BLaER1 (cell line): Measurements from ENCODE around the gene PIK3R2.

ENCODE experiments used
- H3K27ac ChIP-seq: shearing (Covaris generic); formaldehyde crosslinking; 2 replicates; pipeline ENCODE4 v1.8.1; 2022
- H3K27me3 ChIP-seq: shearing (Covaris generic); formaldehyde crosslinking; 2 replicates; pipeline ENCODE4 v1.8.1; 2022
- H3K36me3 ChIP-seq: shearing (Covaris generic); formaldehyde crosslinking; 2 replicates; pipeline ENCODE4 v1.8.1; 2022
- H3K4me1 ChIP-seq: shearing (Covaris generic); formaldehyde crosslinking; 2 replicates; pipeline ENCODE4 v1.8.1; 2022
- H3K4me2 ChIP-seq: shearing (Covaris generic); formaldehyde crosslinking; 2 replicates; pipeline ENCODE4 v1.8.1; 2022
- H3K4me3 ChIP-seq: shearing (Covaris generic); formaldehyde crosslinking; 2 replicates; pipeline ENCODE4 v1.8.1; 2022
- H3K9ac ChIP-seq: shearing (Covaris generic); formaldehyde crosslinking; 2 replicates; pipeline ENCODE4 v1.8.1; 2022
- H3K9me3 ChIP-seq: shearing (Covaris generic); formaldehyde crosslinking; 2 replicates; pipeline ENCODE4 v1.8.1; 2022
- H4K20me1 ChIP-seq: shearing (Covaris generic); formaldehyde crosslinking; 2 replicates; pipeline ENCODE4 v1.8.1; 2022
- Cebpa-rat ChIP-seq: shearing (Covaris generic); IDR thresholded peaks from 2 replicates; pipeline ENCODE4 v1.8.1; 2022

PIK3R2 gene

GRCh38 chr19:18185538-18185937 is 32.6 kb downstream of the PIK3R2 start:
- Histone ChIP-seq H3K4me2 (no peak overlapping the region), H3K27ac (no peak overlapping the region)

GRCh38 chr19:18190278-18190677 is 37.3 kb downstream of the PIK3R2 start:
- Histone ChIP-seq H3K4me2 (no peak overlapping the region), H3K9me3 (no peaks in the 10 kb centered on the region), H3K27ac (no peak overlapping the region), H3K4me1 (peaks cover 34% of the 10 kb centered on the region), H3K9ac (no peak overlapping the region), H3K4me3 (no peak overlapping the region), H3K27me3 (no peaks in the 10 kb centered on the region), H3K36me3 (no peaks in the 10 kb centered on the region), H4K20me1 (0 out of 2 replicates have a peak, but pooled peaks cover 11% of the 10 kb centered on the region)
- TF ChIP-seq Cebpa-rat: no peak

More at GRCh38 chr19:18185538-18185937, 32.6 kb downstream of the PIK3R2 start:
- no peak overlapping the region for H3K9ac ChIP-seq
- H3K27me3 ChIP-seq: no peaks in the 10 kb centered on the region
- H3K4me3 ChIP-seq: no peak overlapping the region
- TF ChIP-seq Cebpa-rat: no peak
- peaks cover 15% of the 10 kb centered on the region for H3K4me1 ChIP-seq
- H3K9me3 ChIP-seq: no peaks in the 10 kb centered on the region
- no peaks in the 10 kb centered on the region for H3K36me3 ChIP-seq
- no peaks in the 10 kb centered on the region for H4K20me1 ChIP-seq

- H3K27ac ChIP-seq: 0 out of 2 replicates have a peak overlapping the region, but pooled peaks have one; percentile 80
- H3K4me3 ChIP-seq: peak overlapping the region; percentile 85
- 0 out of 2 replicates have a peak, but pooled peaks cover 18% of the 10 kb centered on the region for H4K20me1 ChIP-seq
- peaks cover 10% of the 10 kb centered on the region for H3K36me3 ChIP-seq
- H3K4me2 ChIP-seq: peak overlapping the region; percentile 90
- peaks cover 47% of the 10 kb centered on the region for H3K4me1 ChIP-seq
- peak overlapping the region; percentile 77; the same call in 1 of the 2 replicates for H3K9ac ChIP-seq
- no peaks in the 10 kb centered on the region for H3K9me3 ChIP-seq
- no peak for TF ChIP-seq Cebpa-rat
- no peaks in the 10 kb centered on the region for H3K27me3 ChIP-seq
Observed at GRCh38 chr19:18191640-18192062, 38.7 kb downstream of the PIK3R2 start.

GRCh38 chr19:18192673-18193387 is 39.9 kb downstream of the PIK3R2 start, which contains the start of gene MPV17L2:
Gene MPV17L2 (plus strand): TSS chr19:18193218. CDS start chr19:18193282, 64 bp downstream.
- peak within 1 kb of the TSS; percentile 99 for H3K4me2 ChIP-seq
- peak within 1 kb of the TSS; percentile 83 for H3K9ac ChIP-seq
- no peaks in the 10 kb centered on the region for H3K9me3 ChIP-seq
- H3K4me3 ChIP-seq: peak within 1 kb of the TSS; percentile 85
- peaks cover 47% of the 10 kb centered on the region for H3K4me1 ChIP-seq
- no peaks in the 10 kb centered on the region for H3K27me3 ChIP-seq
- TF ChIP-seq Cebpa-rat: no peak
- 0 out of 2 replicates have a peak, but pooled peaks cover 18% of the 10 kb centered on the region for H4K20me1 ChIP-seq
- peaks cover 20% of the 10 kb centered on the region for H3K36me3 ChIP-seq
- H3K27ac ChIP-seq: peak within 1 kb of the TSS; percentile 80

GRCh38 chr19:18193388-18194180 is 40.6 kb downstream of the PIK3R2 start:
- H3K9me3 ChIP-seq: no peaks in the 10 kb centered on the region
- H3K27ac ChIP-seq: peak overlapping the region; percentile 76

GRCh38 chr19:18194181-18194530 is 41.2 kb downstream of the PIK3R2 start:
- H3K9ac ChIP-seq: peak overlapping the region; percentile 83; the same call in 1 of the 2 replicates
- H3K4me3 ChIP-seq: peak overlapping the region; percentile 85
- no peaks in the 10 kb centered on the region for H3K9me3 ChIP-seq
- no peaks in the 10 kb centered on the region for H3K27me3 ChIP-seq
- no peak overlapping the region for H3K27ac ChIP-seq
- peaks cover 33% of the 10 kb centered on the region for H3K36me3 ChIP-seq
- 0 out of 2 replicates have a peak, but pooled peaks cover 18% of the 10 kb centered on the region for H4K20me1 ChIP-seq
- peaks cover 47% of the 10 kb centered on the region for H3K4me1 ChIP-seq
- TF ChIP-seq Cebpa-rat: no peak
- H3K4me2 ChIP-seq: peak overlapping the region; percentile 99

More at GRCh38 chr19:18193388-18194180, 40.6 kb downstream of the PIK3R2 start:
- Histone ChIP-seq H3K4me1 (peaks cover 47% of the 10 kb centered on the region), H3K27me3 (no peaks in the 10 kb centered on the region), H3K4me3 (peak overlapping the region; percentile 85), H3K36me3 (peaks cover 28% of the 10 kb centered on the region), H3K9ac (peak overlapping the region; percentile 83), H3K4me2 (peak overlapping the region; percentile 99), H4K20me1 (0 out of 2 replicates have a peak, but pooled peaks cover 18% of the 10 kb centered on the region)
- TF ChIP-seq Cebpa-rat: no peak

- 0 out of 2 replicates have a peak, but pooled peaks cover 18% of the 10 kb centered on the region for H4K20me1 ChIP-seq
- no peaks in the 10 kb centered on the region for H3K9me3 ChIP-seq
- peak overlapping the region; percentile 99 for H3K4me2 ChIP-seq
- no peak overlapping the region; the same call in 1 of the 2 replicates for H3K9ac ChIP-seq
- H3K27ac ChIP-seq: no peak overlapping the region
- H3K27me3 ChIP-seq: no peaks in the 10 kb centered on the region
- peaks cover 47% of the 10 kb centered on the region for H3K4me1 ChIP-seq
- TF ChIP-seq Cebpa-rat: no peak
- peaks cover 39% of the 10 kb centered on the region for H3K36me3 ChIP-seq
- peak overlapping the region; percentile 85; the same call in 1 of the 2 replicates for H3K4me3 ChIP-seq
Observed at GRCh38 chr19:18194554-18195238, 41.7 kb downstream of the PIK3R2 start.

- no peak for TF ChIP-seq Cebpa-rat
- Histone ChIP-seq H3K9ac (peak overlapping the region; percentile 55; the same call in 1 of the 2 replicates), H3K9me3 (no peaks in the 10 kb centered on the region), H3K4me3 (no peak overlapping the region), H3K27ac (0 out of 2 replicates have a peak overlapping the region, but pooled peaks have one; percentile 38), H3K27me3 (no peaks in the 10 kb centered on the region), H3K36me3 (peaks cover 52% of the 10 kb centered on the region), H4K20me1 (peaks cover 21% of the 10 kb centered on the region; the same call in 1 of the 2 replicates), H3K4me2 (peak overlapping the region; percentile 71), H3K4me1 (peaks cover 47% of the 10 kb centered on the region)
Observed at GRCh38 chr19:18196511-18196845, 43.5 kb downstream of the PIK3R2 start.

GRCh38 chr19:18197306-18197705 is 44.3 kb downstream of the PIK3R2 start:
- Histone ChIP-seq H3K9me3 (no peaks in the 10 kb centered on the region), H3K27ac (no peak overlapping the region), H3K27me3 (no peaks in the 10 kb centered on the region), H3K4me1 (peaks cover 49% of the 10 kb centered on the region), H3K36me3 (peaks cover 60% of the 10 kb centered on the region), H3K4me2 (no peak overlapping the region), H3K4me3 (no peak overlapping the region), H3K9ac (no peak overlapping the region), H4K20me1 (peaks cover 29% of the 10 kb centered on the region)
- no peak for TF ChIP-seq Cebpa-rat
